Astrocyte (in vitro differentiated cells and primary cell): ENCODE data around the gene ATP6V1B1.
"Not testable (repeated sequence)": the region's sequence is repeated elsewhere in the genome, so short reads cannot be mapped to it uniquely, and the experiment has no call there.

Experiments used
- EZH2 ChIP-seq: IDR thresholded peaks from 2 replicates; pipeline ENCODE4 v1.6.1; 2012; ENCODE audit warnings: mild to moderate bottlenecking, low read length, inconsistent platforms; ENCODE audit not compliant: insufficient read depth
- TF ChIP-seq, protein P1 (sequence below): IDR thresholded peaks from 2 replicates; pipeline ENCODE4 v1.5.1; 2011; ENCODE audit warnings: low read depth, mild to moderate bottlenecking, inconsistent platforms, low read length, moderate library complexity; ENCODE audit not compliant: insufficient read depth

DNA sequence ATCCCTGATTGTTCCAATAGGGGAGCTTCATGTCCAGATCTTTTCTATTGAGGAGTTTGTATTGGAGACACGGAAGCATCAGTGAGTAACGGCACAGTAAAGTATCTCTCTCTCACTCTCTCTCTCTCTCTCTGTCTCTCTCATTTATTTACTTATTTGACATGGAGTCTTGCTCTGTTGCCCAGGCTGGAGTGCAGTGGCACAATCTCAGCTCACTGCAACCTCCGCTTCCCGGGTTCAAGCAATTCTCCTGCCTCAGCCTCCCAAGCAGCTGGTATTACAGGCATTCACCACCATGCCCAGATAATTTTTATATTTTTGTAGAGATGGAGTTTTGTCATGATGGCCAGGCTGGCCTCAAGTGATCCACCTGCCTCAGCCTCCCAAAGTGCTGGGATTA lies 63.2 kb downstream of the ATP6V1B1 start:
- TF ChIP-seq, protein P1, sequence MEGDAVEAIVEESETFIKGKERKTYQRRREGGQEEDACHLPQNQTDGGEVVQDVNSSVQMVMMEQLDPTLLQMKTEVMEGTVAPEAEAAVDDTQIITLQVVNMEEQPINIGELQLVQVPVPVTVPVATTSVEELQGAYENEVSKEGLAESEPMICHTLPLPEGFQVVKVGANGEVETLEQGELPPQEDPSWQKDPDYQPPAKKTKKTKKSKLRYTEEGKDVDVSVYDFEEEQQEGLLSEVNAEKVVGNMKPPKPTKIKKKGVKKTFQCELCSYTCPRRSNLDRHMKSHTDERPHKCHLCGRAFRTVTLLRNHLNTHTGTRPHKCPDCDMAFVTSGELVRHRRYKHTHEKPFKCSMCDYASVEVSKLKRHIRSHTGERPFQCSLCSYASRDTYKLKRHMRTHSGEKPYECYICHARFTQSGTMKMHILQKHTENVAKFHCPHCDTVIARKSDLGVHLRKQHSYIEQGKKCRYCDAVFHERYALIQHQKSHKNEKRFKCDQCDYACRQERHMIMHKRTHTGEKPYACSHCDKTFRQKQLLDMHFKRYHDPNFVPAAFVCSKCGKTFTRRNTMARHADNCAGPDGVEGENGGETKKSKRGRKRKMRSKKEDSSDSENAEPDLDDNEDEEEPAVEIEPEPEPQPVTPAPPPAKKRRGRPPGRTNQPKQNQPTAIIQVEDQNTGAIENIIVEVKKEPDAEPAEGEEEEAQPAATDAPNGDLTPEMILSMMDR, result not testable (repeated sequence)
- TF ChIP-seq EZH2, result not testable (repeated sequence)
